Cerebellar cortex (tissue), 1 donor: ENCODE measurements around the gene ENTPD8.

Source experiments
- DNase-seq: peaks from one replicate; pipeline ENCODE4 v3.0.0-alpha.2; 2015; ENCODE audit warnings: low spot score

ENTPD8 gene

GRCh38 chr9:137447722-137448601 lies 6.8 kb upstream of the ENTPD8 start:
- no peak for DNase-seq

- DNase-seq: no peak
Observed at GRCh38 chr9:137446851-137447471, 5.8 kb upstream of the ENTPD8 start.

- no peak for DNase-seq
Observed at GRCh38 chr9:137445930-137446431, 4.8 kb upstream of the ENTPD8 start.

- DNase-seq: peak; percentile 68
Observed at GRCh38 chr9:137445275-137445807, 4.2 kb upstream of the ENTPD8 start.

- no peak for DNase-seq
Observed at GRCh38 chr9:137444106-137444790, 3.1 kb upstream of the ENTPD8 start.

- DNase-seq: no peak
Observed at GRCh38 chr9:137441935-137442321, 771 bp upstream of the ENTPD8 start.

- DNase-seq: no peak
Observed at GRCh38 chr9:137439158-137439714, 1.9 kb downstream of the ENTPD8 start.

- DNase-seq: no peak
Observed at GRCh38 chr9:137438591-137439157, 2.5 kb downstream of the ENTPD8 start.

GRCh38 chr9:137437691-137438590 lies 3.2 kb downstream of the ENTPD8 start:
- no peak for DNase-seq

GRCh38 chr9:137436761-137437600 lies 4.2 kb downstream of the ENTPD8 start:
- DNase-seq: no peak

GRCh38 chr9:137435980-137436760 lies 5.0 kb downstream of the ENTPD8 start:
- no peak for DNase-seq

- no peak for DNase-seq
Observed at GRCh38 chr9:137435381-137435891, 5.7 kb downstream of the ENTPD8 start.

GRCh38 chr9:137434498-137435380 lies 6.4 kb downstream of the ENTPD8 start:
- DNase-seq: no peak

- no peak for DNase-seq
Observed at GRCh38 chr9:137433916-137434431, 7.2 kb downstream of the ENTPD8 start.

- DNase-seq: no peak
Observed at GRCh38 chr9:137433349-137433915, 7.7 kb downstream of the ENTPD8 start.

GRCh38 chr9:137432687-137433348 lies 8.3 kb downstream of the ENTPD8 start:
- DNase-seq: no peak
